Measurements from ENCODE around the gene EXOSC3.

DNA sequence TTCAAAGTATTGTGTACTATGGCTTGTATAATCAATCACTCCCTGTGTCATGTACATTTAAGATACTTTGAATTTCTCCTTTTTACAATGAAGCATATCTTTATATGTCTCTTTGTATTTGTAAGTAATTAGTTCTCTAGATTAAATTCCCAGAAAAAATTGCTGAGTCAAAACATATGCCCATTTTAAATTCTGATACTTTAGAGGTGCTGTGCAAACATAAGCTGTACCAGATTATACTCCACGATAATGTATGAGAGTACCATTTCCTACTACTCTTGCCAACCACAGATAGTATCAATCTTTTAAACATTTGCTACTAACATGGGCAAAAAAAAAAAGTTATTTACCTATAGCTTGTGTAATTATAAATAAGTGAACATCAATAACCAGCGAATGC, 34.0 kb upstream of the EXOSC3 start:
- TF ChIP-seq, protein P1, sequence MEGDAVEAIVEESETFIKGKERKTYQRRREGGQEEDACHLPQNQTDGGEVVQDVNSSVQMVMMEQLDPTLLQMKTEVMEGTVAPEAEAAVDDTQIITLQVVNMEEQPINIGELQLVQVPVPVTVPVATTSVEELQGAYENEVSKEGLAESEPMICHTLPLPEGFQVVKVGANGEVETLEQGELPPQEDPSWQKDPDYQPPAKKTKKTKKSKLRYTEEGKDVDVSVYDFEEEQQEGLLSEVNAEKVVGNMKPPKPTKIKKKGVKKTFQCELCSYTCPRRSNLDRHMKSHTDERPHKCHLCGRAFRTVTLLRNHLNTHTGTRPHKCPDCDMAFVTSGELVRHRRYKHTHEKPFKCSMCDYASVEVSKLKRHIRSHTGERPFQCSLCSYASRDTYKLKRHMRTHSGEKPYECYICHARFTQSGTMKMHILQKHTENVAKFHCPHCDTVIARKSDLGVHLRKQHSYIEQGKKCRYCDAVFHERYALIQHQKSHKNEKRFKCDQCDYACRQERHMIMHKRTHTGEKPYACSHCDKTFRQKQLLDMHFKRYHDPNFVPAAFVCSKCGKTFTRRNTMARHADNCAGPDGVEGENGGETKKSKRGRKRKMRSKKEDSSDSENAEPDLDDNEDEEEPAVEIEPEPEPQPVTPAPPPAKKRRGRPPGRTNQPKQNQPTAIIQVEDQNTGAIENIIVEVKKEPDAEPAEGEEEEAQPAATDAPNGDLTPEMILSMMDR (IDR thresholded peaks at IDR 0.05 in 8 of 11, conservative IDR thresholded peaks at IDR 0.05 in 3 of 11): no peak
- no peak for TF ChIP-seq POLR2A (IDR thresholded peaks at IDR 0.05)
